GM11168 (cell line): ENCODE measurements around the gene ENTPD2.

ENCODE experiments used
- in situ Hi-C: fragments of 300-500 bp; cut with MboI; formaldehyde crosslinking; loops from one replicate; pipeline ENCODE4 v1.12.0; 2022; ENCODE audit warnings: low sequenced_read_pairs; ENCODE audit not compliant: unreplicated experiment

ENTPD2 gene

DNA sequence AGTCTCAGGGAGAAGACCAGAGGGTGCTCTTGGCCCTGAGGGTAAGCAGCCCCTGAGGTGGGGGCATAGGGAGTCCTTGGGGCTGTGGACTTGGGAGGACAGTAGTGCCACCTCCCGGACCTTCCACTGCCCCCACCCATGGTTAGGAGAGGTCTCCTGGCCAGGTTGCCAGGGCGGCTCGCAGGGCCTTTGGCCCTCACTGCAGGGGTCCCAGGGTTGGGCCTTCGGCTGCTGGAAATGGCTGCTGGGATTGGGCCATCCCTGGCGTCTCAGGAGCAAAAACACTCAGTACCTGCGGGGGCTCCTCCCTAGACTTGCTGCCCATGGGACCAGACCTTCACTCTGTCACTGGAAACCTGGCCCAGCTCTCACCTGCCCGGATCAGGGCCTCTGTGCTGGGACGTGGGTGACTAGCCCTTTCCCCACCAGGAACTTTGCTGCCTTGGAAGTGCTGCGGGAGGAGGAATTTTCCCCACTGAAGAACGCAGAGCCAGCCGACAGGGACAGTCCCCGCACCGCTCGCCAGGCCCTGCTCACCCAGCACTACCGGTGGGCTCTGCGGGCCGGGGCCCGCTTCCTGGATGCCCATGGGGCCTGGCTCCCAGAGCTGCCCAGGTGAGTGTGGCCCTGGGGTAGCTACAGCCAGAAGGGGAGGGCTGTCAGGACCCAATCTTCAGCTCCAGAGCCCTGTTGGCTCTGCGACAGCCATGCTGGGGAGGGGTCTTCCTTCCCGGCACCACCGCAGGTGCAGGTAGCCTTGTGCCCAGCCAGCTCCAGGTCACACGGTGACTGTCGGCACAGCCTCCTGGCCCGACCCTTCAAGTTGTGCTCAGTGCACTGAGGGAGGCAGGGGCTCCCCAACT, 26.6 kb upstream of the ENTPD2 start:
- in situ Hi-C loops = no loop called here

DNA sequence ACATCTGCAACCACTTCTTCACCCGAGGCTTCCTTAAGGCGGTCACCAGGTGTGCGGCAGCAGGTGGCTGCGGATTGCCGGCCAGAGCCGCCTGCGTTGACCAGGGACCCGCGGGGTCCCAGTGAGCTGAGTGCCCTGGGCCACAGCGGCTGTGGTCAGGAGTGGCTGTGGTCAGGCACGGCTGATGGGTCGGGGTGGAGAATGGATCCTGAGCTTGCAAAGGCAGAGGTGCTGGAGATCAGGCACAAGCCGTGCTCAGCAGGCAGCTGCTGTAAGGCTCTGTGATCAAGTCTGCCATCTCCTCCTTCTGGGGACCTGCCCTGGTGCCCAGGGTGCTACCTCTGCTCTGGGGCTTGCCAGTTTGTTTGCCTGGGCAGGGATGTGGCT, 25.5 kb upstream of the ENTPD2 start:
- in situ Hi-C loops = no loop called here

DNA sequence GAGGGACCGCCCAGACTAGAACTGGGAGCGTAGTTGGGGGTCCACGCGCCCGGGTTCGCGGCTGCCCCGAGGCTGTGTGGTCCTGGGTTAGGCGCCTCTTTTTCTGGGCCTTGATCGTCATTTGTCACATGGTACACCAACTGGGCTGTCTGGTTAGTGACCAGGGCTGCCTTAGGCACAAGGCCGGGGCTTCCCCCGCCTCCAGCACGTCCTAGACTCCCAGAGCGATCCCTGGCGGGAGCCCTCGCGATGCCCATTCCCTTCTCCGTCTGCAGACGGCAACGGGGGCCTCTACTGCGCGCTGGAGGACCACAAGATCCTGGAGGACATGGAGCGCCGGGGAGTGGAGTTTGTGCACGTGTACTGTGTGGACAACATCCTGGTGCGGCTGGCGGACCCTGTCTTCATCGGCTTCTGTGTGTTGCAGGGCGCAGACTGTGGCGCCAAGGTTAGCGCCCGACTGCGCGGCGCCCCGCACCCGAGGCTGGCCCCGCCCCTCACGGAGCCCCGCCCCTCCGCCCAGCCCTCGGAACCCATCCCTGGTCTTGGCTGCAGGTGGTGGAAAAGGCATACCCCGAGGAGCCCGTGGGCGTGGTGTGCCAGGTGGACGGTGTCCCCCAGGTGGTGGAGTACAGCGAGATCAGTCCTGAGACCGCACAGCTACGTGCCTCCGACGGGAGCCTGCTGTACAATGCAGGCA, 25.0 kb upstream of the ENTPD2 start:
- in situ Hi-C loops = no loop called here

DNA sequence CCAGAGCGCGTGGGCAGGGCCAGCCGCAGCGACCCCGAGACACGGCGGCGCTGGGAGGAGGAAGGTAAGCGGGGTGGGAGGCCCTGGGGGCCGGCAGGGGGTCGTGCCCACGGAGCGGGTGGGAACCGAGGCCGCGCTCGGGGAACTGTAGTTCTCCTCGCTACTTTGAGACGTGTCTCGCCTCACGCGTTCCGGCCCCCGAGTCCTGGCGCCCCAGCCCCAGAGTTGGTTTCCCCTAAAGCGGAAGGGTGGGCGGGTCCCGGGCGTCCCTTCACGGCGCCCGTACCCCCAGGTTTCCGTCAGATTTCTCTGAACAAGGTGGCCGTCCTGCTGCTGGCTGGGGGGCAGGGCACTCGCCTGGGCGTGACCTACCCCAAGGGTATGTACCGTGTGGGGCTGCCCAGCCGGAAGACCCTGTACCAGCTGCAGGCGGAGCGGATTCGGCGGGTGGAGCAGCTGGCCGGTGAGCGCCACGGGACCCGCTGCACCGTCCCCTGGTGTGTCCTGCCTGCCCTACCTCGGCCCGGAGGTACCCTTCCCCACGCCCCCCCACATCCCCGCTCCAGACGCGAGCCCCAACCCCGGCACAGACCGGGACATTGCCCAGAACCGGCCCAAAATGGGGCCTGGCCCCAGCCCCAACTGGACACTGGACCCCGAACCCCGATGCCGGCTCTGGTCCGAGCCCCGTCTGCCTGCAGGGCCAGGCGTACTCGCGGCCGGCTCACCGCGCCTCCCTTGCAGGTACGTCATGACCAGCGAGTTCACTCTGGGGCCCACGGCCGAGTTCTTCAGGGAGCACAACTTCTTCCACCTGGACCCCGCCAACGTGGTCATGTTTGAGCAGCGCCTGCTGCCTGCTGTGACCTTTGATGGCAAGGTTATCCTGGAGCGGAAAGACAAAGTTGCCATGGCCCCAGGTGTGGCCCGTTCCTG, 24.2 kb upstream of the ENTPD2 start:
- in situ Hi-C loops = no loop called here

DNA sequence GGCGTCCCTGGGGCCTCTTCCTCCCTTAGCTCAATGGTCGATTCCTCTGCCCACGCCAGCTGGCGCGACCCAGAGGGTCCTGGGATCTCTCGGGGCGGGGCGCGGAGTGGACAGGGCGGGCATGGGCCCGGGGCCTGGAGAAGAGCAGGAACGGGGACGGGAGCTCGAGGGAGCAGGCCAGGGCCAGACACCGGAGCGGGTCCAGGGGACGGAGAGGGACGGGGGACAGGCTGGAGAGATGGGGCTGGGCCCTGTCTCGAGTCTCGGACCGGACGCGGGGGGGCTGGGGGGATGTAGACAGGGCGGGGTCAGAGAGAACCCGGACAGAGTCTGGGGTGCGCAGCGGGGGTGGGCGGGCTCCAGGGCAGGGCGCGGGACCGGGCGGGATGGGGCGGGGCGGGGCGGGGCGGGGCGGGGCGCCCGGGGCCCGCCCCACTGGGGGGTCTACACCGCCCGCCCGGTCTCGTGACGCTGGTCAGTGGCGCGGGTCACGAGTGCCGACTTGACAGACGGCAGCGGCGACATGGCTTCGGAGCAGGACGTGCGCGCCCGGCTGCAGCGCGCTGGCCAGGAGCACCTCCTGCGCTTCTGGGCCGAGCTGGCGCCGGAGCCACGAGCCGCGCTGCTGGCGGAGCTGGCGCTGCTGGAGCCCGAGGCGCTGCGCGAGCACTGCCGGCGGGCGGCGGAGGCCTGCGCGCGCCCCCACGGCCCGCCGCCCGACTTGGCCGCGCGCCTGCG, 23.3 kb upstream of the ENTPD2 start, which contains the start of gene UAP1L1:
Gene UAP1L1, plus strand, starts transcription at position 508 of the 738 bp plus-strand sequence. Its CDS starts 16 bp downstream, at position 524.
- in situ Hi-C loops = no loop called here

DNA sequence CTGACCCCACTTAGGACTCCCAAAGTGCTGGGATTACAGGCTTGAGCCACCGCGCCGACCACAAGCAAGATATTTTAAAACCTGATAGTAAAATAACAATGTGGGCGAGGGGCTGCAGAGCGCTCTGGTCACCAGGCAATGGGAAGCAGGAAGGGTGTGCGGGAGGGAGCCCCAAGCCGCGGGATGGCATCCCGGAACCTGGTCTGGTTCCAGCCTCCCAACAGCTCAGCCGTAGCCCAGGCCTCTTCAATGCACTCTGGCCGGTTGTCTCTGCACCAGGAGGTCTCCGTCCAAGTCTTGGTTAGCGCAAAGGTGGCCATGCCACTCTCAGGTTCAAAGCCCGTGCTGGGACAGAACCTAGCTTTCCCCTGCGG, 22.8 kb upstream of the ENTPD2 start:
- in situ Hi-C loops = no loop called here

DNA sequence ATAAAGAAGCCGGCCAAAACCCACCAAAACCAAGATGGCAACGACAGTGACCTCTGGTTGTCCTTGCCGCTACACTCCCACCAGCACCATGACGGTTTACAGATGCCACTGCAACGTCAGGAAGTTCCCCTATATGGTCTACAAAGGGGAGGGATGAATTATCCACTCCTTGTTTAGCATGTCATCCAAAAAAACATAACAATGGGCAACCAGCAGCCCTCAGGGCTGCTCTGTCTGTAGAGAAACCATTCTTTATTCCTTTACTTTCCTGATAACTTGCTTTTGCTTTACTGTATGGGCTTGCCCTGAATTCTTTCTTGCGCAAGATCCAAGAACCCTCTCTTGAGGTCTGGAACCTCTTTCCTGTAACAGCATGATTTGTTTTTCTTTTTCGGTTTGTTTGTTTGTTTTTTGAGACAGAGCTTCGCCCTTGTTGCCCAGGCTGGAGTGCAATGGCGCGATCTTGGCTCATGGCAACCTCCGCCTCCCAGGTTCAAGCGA, 21.5 kb upstream of the ENTPD2 start:
- in situ Hi-C loops = no loop called here

DNA sequence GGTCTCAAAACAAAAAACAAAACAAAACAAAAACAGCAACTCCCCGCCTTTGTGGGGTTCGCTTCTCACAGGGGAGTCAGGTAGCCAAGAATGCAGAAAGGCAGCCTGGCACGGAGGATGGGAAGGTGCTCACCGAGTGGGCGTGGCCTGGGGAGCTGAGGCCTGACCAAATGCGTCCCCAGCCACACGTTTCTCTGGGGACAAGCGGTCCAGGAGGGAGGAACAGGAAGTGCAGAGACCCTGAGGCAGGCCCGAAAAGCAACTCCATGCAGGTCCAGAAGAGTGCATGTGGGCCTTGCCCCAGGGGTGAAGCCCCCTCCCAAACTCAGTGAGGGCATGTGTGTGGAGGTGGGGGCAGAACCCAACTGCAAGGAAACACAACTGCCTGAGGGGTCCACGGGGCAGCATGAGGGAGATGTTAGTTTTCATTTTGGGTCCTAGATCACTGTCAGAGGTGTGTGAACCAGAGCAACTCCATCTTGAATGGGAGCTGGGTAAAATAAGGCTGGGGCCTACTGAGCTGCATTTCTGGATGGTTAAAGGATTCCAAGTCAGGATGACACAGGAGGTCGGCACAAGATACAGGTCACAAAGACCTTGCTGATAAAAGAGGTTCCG, 20.9 kb upstream of the ENTPD2 start:
- in situ Hi-C loops = no loop called here

DNA sequence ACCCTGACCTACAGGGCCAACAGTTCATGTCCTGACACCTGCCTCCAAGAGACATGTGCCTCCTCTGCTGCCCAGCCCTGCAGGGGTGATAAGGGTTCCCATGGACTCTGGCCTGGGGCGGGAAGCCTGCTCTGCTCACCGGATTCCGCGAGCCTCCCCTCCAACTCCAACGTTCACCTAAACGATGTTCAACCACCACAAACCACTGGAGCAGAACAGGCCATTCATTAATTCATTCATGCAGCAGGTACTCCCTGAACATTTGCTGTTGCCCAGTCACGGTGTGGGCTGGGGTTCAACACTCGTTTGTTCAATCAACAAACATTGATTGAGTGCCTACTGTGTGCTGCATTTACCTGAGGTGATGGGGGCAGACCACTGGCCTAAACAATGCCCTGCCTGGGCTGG, 20.1 kb upstream of the ENTPD2 start:
- in situ Hi-C loops = no loop called here

DNA sequence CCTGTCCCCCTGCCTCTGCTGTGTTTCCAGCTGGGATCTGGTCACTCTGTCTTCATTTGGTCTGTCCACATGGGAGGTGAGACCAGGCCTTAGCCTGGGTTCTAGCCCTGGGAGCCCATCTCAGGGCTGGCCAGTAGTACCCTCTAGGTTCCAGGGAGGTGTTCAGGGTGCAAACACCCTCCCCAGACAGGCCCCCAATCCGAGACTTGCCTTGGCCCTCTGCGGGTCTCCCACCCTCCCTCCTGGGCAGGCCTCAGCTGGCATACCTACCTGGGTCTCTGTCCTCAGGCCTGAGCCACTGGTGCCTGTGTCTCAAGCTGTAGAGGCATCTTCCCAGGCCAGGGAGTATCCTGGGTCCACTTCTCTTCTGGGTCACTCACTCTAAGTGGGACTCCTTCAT, 17.4 kb upstream of the ENTPD2 start:
- in situ Hi-C loops = no loop called here

DNA sequence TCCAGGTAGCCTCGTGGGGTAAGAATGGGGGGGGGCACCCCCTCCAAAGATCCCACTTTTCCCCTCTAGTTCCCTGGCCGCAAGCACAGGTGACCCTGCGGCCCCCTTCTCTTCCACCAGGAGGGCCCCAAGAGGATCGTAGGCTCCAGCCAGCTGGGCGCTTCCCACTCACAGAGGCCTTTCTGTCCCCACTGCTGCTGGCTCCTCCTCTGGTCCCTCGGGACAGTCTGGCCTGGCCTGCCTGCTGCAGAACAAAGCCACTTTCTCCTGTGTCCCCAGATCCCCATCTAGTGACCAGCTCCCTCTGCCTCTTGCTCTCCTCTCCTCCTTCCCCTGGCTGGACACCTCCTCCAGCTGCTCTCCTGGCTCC, 17.0 kb upstream of the ENTPD2 start:
- in situ Hi-C loops = no loop called here

DNA sequence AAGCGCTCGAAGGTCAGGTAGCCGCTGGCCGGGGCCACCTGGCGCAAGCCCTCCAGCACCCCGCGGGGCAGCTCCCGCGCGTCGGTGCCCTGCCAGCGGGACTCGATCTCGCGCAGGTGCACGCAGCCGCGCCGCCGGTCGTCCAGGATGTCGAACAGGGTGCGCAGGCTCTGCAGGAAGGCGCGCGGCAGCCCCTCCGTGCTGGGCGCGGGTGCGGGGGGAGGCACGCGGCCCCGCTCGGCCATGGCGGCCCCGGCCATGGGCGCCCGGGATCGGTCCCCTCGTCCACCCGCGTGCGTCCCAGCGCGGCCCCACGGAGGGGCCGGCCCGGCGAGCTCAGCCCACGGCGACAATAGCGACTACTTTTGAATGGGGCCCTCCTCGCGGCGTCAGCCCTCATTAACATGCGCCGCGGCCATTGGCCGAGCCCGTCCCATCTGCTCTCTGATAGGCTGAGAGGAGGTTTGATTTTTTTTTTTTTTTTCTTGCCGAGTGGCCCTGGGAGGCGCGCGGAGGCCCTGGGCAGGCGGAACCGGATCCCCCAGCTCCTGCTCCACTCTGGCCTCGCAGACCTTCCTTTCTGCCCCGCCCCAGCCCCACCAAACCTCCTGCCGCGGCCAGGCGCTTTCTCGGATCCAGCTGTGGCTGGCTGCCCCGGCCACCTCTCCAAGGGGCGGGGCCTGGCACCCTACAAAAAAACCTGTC, 16.5 kb upstream of the ENTPD2 start, which contains the start of gene SAPCD2:
Gene SAPCD2, minus strand, starts transcription at position 357 of the 705 bp plus-strand sequence. Its CDS starts 97 bp downstream, at position 260.
- in situ Hi-C loops = no loop called here

DNA sequence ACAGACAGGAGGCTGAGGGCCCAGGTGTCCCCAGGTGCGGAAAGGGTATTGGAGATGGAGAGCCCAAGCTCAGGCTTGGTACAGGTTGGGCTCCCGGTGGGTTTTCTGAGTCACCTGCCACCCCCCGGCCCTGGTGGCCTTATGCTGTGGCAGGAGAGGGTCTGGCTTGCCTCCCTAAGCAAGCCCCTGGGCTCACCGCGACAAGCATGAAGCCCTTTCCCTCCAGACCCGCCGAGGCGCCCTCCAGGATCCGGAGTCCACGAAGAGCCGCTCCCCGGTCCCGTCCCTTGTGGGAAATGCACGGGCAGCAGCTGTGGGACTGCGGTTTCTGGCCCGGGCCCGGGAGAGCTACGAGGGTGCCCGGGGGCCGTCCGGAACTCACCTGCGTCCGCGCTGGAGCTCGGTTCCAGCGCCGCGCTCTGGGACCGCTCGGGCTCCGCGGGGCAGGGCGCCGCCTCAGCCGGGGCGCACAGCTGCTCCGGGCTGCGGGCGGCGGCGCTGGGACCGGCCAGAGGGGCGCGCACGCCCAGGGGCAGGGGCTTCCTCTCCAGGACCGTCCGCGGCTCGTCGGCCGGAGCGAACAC, 15.7 kb upstream of the ENTPD2 start:
- in situ Hi-C loops = no loop called here

DNA sequence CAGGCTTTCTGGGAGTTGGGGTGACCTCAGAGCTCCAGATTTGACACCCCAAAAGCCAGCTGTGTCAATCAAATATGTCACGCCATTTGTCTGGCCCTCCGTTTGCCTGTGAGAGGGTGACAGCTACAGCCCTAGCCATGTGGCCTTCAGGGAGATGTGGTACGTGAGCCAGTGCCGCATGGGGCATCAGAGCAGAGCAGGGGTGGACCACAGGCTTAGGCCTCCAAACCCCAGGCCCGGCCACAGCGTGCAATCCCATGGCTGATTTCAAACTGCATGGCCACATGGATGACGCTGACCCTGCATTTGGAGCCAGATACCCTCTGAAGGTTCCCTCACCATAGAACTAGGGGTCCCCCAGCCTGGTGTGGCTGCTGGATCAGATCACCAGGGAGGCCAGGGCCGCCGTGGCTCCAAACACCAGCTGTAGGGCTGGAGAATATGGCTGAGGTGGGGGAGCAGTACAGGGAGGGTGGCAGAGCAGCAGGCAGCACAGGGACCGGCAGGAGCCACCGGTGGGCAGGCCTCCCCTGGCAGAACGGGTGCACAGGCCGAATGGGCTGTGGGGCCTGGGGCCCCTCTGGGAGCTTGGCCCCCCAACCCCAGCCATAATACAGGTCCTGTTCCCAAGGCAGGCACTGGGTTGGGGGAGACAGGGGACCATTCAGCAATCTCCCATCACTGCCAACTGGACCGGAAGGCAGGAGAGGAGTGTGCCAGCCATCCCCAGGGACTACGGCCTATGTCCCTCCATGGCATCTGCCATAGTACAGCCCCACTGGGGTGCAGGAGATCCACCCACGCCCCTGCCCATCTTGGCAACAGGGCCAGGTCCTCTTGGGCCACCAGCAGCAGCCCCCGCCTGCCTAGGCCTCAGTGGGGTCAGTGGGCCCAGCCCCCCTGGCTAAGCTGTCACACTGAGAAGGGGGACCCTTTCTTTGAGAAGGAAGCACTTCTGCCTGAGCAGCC, 15.0 kb upstream of the ENTPD2 start:
- in situ Hi-C loops = no loop called here

DNA sequence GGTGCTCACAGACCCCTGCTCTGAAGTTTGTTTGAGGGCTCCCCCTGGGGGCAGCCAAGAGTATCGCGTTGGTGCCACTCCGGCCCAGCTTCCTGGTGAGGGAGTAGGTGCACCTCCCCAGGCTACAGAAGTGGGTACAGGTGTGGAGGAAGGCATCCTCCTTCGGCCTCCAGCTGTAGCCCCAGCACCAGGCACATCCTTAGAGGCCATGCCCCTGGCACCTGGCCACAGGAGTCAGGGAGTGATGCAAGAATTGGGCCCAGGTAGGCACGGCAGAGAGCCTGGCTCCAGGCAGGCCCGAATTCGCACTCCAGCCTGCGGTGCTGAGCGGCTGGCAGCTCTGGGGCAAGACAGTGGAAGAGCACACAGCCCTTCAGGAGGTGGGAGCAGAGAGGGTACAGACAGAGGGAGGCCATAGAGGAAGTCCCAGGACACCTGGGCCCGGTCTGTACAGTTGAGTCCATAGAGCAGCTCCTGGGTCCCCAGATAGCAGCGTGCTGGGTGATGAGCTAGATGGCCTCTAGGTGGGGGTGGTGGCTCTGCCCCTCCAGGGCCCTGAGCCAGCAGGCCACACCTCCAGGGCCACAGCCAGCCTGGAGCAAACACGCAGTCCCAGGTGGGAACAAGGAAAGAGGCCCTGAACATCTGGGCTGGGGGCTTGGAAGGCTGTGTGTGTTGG, 14.1 kb upstream of the ENTPD2 start:
- in situ Hi-C loops = no loop called here

DNA sequence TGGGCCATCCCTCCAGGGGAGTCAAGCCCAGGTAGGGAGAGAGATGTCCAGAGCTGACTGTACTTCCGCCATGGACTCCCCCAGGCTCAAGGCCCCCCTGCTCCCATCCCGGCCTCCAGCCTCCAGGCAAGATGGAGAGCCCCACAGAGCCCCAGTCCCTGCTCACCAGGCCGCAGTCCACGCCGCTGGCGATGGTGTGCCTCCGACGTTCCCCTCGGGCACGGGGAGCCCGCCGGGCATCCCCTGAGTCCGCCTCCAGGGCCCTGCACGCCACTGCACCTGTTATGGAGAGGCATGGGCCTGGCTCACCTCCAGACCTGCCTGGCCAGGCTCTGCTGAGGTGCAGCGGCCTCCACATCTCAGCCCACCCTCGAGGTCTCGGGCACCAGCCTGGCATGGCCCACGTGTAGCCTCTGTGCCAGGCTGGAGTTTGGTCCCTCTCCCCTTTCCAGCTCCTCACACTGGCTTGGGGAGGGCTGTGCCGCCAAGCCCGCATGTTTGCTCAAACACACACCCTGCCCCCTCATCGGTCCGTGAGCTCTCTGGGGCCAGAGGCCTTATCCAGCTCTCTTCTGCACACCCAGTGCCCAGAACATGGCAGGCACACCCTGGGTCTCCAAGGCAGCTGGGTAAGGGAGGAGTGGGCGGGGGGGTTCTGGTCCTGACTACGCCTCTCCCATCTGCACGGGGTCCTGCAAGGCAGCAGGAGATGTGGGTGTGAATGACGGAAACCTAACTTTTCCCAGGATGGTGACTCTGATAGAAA, 12.4 kb upstream of the ENTPD2 start:
- in situ Hi-C loops = no loop called here
